GM12891 (cell line): ENCODE results near the gene RBMS3.

Experiments used
- PAX5 ChIP-seq: IDR thresholded peaks from 2 replicates; pipeline ENCODE4 v1.6.1; 2011; ENCODE audit warnings: low read length, moderate library complexity, mild to moderate bottlenecking; ENCODE audit not compliant: insufficient read depth, severe bottlenecking
- POLR2A ChIP-seq: IDR thresholded peaks from 2 replicates; pipeline ENCODE4 v1.6.1; 2011; ENCODE audit warnings: low read depth, low read length, control low read depth
- POLR2AphosphoS5 ChIP-seq: IDR thresholded peaks from 2 replicates; pipeline ENCODE4 v1.6.1; 2011; ENCODE audit warnings: low read depth, low read length, control low read depth
- SPI1 ChIP-seq: IDR thresholded peaks from 2 replicates; pipeline ENCODE4 v1.6.1; 2011; ENCODE audit warnings: low read depth, low read length, control low read depth
- TAF1 ChIP-seq: IDR thresholded peaks from 2 replicates; pipeline ENCODE4 v1.6.1; 2011; ENCODE audit warnings: low read depth, low read length, control low read depth

- TF ChIP-seq POLR2A (no peak), POLR2AphosphoS5 (no peak), TAF1 (no peak), SPI1 (no peak), PAX5 (no peak)
Observed at GRCh38 chr3:29335438-29335837, 54.6 kb downstream of the RBMS3 start.
